NCI-H128 (cell line): ENCODE data around the gene SIL1.
A peak's percentile ranks its signal among the peaks of the same experiment; 100 is the strongest.
"Not testable (repeated sequence)": the region's sequence is repeated elsewhere in the genome, so short reads cannot be mapped to it uniquely, and the experiment has no call there.

Source experiments
- DNase-seq: peaks from one replicate; lab custom pipeline; 2025; ENCODE audit not compliant: unreplicated experiment; lab: John Stamatoyannopoulos, UW

Gene SIL1

DNA sequence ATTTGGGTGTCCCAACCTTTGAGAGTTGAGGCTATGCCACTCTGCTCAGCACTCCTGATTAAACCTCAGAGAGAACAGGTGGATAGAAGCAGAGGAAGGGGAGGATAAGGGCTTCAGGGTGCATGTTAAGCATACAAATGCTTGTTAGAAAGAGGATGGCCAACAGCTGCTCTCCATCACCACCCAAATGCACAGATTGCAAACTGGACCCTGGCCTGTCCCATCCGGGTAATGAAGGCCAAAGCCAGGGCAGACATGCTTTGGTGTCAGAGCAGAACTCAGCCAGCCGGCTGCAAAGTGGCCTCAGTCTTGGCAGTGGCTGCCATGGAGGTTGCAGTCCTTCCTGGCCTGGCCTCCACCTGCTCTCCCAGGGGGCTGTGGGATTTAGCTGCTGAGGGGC, 84.3 kb downstream of the SIL1 start:
- no peak for DNase-seq

GRCh38 chr5:139112362-139112761, 85.8 kb downstream of the SIL1 start:
- DNase-seq: not testable (repeated sequence)

DNA sequence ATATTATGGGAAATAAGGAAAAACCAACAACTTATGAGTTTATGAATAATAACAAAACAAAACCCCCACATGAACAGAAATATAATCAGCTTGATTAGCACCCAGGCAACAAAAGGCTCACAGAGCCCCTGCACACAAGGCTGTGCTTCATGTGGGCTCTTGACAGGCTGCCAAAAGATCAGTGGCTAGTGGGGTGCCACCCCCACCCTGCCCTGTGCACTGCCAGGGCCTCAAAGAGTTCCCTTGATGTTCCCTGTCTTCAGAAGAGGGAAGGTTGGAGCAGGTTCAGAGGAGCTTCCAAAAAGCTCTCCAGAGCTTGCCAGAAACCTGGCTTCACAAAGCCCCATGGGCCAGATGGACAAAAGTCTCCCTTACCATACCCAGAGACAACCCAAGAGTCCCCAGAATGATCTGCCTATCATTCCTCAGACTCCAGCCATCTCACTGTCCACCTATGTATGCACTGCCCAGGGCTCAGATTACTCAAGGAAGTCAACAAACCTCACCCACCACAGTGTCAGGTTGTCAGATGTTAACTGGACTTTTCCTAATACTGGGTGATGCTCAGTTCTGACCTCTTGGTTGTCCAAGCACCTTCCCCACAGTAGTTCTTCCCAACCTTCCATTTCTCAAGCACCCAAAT, 87.5 kb downstream of the SIL1 start:
- no peak for DNase-seq

DNA sequence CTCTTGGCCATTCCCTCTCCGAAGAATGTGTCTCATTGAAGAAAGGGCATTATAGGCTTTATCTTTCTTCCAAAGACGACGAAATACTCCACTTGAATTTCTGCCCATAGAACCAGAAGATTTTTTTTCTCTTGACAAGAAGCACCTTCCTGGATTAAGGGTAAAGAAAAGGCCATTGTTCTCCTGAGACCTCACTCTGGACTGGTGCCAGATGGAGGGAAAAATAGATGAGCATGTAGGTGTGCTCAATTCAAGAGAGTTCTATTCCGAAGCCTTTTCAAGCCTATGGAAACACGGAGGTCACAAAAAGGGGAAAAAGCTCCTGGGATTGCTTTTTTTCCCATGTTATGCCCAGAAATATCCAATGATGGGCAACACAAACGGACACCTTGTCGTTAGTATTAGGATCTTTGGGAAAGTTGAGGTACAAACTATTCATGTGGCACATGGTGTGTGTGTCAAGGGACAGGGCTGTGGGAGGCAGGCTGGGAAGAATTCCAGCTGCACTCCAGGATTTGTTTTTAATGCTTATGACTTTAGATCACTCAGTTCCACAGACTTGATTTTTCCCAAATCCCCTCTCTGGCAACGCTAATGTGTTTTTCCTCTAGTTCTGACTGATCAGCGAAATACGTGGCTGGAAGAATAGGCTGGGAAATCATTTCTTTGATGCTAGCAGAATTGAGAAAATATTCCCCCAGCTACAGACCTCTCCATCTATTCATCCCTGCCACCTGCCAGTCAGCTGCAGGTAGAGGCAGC, 89.9 kb downstream of the SIL1 start:
- peak; percentile 64 for DNase-seq

GRCh38 chr5:139105621-139106071, 92.5 kb downstream of the SIL1 start:
- DNase-seq: peak; percentile 89

DNA sequence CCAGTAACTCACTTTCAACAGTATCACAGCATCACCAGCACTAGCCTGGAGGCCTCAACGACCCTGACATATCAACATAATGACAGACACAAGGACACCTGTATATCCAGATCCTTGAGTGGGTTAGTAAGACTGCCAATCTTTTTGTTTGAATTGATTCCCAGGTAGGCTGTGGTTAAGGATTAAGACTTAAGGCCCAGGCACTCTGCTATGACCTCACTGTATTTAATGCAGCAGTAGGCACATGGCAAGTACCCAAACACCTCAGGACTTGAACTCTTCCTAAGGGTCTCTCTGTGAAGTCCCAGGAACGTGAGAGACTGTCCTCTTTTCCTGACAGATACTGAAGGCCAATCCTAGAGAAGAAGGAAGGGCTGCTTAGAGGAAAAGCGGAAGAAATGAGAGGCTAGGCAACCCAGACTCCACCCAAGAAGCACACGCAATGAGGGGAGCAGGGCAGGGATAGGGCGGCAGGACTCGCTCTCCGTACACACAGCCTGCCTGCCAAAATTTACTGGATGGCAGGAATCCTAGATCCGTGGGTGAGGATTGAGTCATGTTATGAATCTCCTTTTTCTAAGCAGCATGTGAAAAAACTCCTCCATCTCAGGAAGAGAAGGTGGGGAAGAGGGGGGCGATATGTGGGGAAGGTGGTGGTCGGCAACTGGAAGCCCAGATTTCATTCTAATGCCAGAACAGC, 93.4 kb downstream of the SIL1 start:
- no peak for DNase-seq

DNA sequence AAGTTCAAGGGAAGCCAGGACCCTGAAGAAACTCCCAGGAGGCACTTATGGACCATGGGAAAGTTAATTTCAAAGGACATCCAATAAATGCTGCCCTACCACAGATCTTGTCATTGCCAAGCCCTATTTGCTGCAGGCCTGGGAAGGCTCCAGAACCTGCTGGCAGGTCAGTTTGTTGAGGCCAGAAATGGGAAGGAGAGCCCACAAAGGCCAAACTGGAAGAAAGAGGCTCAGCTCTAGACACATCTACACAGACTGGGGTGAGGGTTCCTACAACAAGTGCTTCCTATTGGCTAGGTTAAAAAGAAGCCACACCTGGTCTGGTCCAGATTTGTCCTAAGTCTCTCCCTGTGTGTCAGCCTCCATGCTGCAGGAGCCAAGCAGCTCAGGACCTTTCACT, 94.4 kb downstream of the SIL1 start:
- no peak for DNase-seq

- DNase-seq: no peak
Observed at GRCh38 chr5:139100825-139101224, 97.3 kb downstream of the SIL1 start.

DNA sequence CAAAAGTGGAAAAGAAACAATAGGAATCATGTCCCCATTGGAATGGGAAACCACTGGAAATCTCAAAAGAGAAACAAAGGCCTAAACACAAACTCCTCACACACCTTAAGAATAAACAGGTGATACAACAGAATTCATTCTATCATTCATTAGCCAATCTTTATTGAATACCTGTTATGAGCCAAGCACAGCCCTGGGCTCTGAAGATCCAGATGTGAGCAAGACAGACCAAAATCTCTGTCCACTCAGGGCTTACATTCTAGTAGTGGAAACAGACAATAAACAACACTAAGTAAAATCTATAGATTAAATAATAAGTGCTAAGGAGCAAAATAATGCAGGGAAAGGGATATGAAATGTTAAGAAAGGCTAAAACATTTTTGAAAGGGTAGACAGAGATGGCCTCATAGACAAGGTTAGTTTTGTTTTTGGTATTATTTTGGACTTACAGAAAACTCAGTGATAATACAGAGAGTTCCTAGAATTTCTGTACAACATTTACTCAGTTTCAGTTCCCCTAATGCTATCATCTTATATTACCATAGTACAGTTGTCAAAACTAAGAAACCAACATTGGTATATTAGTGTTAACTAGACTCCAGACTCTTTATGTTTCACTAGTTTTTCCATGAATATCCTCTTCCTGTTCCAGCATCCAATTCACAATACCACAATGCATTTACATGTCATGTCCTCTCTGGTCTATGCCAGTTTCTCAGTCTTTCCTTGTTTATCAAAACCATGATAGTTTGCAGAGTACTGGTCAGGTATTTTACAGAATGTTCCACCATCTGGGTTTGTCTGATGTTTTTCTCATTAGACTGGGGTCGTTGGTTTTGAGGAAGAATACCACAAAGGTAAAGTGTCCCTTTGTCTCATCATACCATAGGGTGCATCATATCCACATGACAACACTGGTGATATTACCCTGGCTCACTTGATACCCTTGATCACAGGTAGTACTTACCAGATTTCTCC, 103.7 kb downstream of the SIL1 start:
- DNase-seq: no peak

DNA sequence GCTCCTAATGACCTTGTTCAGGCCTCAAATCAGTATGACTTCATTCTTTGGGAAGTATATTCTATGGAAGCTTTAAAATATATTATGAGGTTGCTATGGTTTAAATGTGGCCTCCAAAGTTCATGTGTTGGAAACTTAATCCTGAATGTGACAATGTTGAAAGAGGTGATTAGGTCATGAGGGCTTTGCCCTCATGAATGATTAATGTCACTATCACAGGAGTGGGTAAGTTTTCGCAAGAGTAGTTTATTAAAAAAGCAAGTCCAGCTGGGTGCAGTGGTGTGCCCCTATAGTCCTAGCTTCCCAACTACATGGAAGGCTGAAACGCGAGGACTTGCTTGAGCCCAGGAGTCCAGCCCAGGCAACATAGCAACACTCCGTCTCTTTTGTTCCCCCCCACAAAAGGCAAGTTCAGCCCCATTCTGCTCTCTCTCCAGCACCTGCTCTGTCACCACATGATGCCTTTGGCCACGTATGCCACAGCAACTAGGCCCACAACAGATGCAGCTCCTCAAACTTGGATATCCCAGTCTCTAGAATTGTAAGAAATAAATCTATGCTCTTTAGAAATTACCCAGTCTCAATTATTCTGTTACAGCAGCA, 105.3 kb downstream of the SIL1 start:
- DNase-seq: no peak

DNA sequence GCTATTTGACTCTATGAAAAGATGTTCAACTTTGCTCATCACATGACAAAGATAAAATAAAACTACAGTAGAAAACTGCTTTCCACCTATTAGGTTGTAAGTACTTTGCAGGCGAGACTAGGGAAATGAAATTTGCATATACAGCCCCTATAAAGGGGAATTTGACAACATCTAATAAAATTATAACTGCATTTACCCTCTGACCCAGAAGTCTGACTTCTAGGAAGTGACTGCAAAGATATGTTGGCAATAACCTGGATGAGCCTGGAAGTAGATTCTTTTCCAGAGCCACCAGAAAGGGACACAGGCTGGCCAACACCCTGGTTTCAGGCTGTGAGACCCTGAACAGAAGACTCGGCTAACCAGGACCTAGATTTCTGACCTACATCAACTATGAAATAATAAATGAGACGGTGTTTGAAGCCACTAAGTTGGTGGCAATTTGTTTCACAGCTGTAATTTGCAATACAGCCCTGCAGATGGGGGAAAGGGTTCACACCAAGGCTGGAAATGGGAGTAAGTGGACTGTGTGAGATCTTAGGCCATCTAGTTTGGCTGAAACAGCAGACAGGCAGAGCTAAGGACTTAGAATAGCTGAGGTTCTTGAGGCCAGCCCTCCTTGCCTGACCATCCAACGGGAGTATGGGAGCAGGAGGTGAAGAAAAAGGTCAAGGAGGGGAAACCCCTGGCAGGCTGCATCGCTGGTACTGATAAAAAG, 106.6 kb downstream of the SIL1 start:
- DNase-seq: no peak

DNA sequence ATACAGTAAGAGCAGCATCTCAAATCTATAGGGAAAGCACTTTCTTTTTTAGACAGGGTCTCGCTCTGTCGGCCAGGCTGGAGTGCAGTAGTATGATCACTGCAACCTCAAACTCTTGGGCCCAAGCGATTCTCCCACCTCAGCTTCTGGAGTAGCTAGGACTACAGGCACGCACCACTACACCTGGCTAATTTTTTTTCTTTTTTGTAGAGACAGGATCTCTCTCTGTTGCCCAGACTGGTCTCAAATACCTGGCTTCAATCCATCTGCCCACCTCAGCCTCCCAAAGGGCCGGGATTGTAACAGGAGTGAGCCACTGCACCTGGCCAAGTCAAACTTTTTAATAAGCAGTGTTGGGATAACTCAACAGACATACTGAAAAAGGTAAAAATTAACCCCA, 107.6 kb downstream of the SIL1 start:
- DNase-seq: no peak

DNA sequence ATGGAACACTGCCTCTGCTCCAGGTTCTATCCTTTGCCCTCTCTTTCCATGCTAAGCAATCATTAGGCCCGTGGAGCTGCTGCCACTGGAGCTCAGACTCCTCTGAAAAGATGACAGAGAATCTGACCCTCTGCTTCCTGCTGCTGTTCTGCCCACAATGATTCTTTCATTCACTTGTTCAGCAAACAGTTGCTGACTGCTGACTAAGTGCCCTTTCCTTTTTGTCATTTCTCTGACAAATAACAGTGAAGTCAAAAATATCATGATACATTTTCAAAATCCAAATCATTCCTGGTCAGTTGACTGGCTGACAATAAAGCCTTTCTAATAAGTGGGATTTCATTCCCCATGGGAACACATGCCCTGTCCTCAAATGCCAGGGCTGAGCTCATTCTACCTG, 110.1 kb downstream of the SIL1 start:
- DNase-seq: no peak

GRCh38 chr5:139082813-139083498, 115.2 kb downstream of the SIL1 start:
- peak; percentile 19 for DNase-seq

- no peak for DNase-seq
Observed at GRCh38 chr5:139079991-139080610, 118.1 kb downstream of the SIL1 start.

DNA sequence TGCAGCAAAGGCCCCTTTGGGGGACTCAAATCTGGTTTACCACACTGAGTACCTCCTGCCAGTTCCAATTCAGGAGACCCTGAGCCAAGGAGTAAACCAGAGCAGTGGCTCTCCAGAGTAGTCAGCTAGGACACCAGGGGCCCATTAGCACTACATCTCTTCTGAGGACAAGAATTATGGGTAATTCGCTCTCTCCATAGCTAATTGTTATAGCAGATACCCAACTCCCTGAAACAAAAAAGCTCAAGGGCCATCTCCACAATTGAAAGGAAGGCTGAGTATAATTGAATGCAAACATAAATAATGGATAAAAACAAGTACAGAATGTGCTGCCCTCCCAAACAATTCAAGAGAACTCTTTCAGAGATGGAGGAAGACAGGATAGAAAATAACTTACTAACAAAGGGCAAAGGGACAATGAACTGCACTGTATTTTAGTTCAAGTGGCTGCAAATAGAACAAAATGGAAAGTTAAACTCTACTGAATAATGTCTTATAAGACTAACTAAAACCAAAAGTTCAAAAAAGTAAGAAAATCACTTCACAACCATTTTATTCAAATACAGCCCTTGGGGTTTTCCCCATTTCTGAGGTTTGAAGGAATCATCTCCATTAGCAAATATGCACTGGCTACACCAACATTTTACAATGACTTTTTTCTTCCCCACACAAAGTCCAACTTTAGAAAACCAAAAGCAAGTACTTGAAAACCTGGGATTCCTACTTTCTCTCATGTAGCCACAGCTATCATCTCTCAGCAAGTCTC, 118.8 kb downstream of the SIL1 start:
- DNase-seq: no peak

GRCh38 chr5:139078345-139078744, 119.8 kb downstream of the SIL1 start:
- DNase-seq: no peak

DNA sequence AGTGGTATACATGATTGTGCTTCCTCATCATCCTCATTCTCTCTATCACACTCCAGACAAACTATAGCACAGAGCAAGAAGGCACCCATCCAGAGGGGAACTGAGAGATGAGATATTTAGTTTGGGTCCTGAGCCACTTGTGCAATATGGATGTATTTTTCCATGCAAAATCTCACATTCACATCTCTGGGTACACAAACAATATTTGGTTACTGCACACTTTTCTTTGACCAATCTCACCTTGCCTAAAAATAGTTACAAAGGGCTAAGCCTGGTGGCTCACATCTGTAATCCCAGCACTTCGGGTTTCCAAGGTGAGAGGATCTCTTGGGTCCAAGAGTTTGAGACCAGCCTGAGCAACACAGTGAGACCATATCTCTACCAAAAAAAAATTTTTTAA, 120.3 kb downstream of the SIL1 start:
- no peak for DNase-seq
